HEK293 (cell line): Measurements from ENCODE around the gene USP6NL.

Experiments used
- CTCF ChIP-seq: fragments of 450-650 bp; formaldehyde crosslinking; IDR thresholded peaks from 2 replicates; pipeline ENCODE4 v1.5.1; 2016; ENCODE audit warnings: missing biosample characterization, missing genetic modification characterization
- GLI2 ChIP-seq: fragments of 450-650 bp; formaldehyde crosslinking; IDR thresholded peaks from 2 replicates; pipeline ENCODE4; 2017; ENCODE audit warnings: missing biosample characterization, missing genetic modification characterization, low read depth, borderline replicate concordance
- REST ChIP-seq: fragments of 450-650 bp; formaldehyde crosslinking; IDR thresholded peaks from 2 replicates; pipeline ENCODE4 v1.5.1; 2016; ENCODE audit warnings: missing biosample characterization, missing genetic modification characterization
- ZBTB11 ChIP-seq: fragments of 450-650 bp; formaldehyde crosslinking; conservative IDR thresholded peaks from 2 replicates; pipeline ENCODE4 v1.5.1; 2016; ENCODE audit warnings: low read depth, missing biosample characterization, missing genetic modification characterization
- ZNF629 ChIP-seq: fragments of 450-650 bp; formaldehyde crosslinking; IDR thresholded peaks from 2 replicates; pipeline ENCODE4 v1.5.1; 2017; ENCODE audit warnings: missing biosample characterization, missing genetic modification characterization

- no peak for TF ChIP-seq CTCF (tag by site-specific recombination)
- TF ChIP-seq ZBTB11 (tag by site-specific recombination): no peak
- TF ChIP-seq REST (tag by site-specific recombination): no peak
- no peak for TF ChIP-seq GLI2 (tag by site-specific recombination)
- TF ChIP-seq ZNF629 (tag by site-specific recombination): no peak
Observed at GRCh38 chr10:11525503-11525902, 85.9 kb downstream of the USP6NL start.
